ENCODE results near the gene CDH3.
"Not testable (repeated sequence)": the region's sequence is repeated elsewhere in the genome, so short reads cannot be mapped to it uniquely, and the experiment has no call there.

CDH3 gene

DNA sequence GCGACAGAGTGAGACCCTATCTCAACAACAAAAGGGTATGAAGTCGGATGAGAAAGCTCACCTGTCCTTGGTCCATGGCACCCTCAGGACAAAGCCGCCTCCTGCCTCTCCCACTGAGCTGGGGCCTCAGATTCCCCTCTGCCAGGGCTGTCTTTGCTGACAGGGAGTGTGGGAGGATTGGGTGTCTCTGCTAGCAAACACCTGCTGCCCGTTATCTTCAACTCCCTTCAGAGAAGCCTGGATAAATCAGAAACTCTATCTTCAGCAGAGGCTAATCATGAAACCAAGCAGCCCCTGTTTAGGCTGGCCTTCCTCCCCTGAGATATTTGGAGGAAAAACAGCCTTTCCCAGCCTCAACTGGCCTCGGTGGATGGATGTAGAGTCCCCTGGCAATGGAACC is 55.7 kb downstream of the CDH3 start:
- Mint-ChIP-seq H3K4me3 (no peak overlapping the region), H3K9me3 (no peaks in the 10 kb centered on the region), H3K27me3 (no peaks in the 10 kb centered on the region), H3K36me3 (no peaks in the 10 kb centered on the region), H3K27ac (no peak overlapping the region), H3K4me1 (no peaks in the 10 kb centered on the region)
- DNase-seq, result no peak
- CTCF ChIA-PET, result interaction anchor here (1.2 to 1.5 kb wide), 2 partner anchors 306 to 422 kb away, joined by 3 to 4 read pairs; no protein-coding TSS in a partner anchor

GRCh38 chr16:68704232-68704867 is 59.2 kb downstream of the CDH3 start:
- Mint-ChIP-seq H3K9me3 (no peaks in the 10 kb centered on the region), H3K36me3 (no peaks in the 10 kb centered on the region), H3K4me1 (no peaks in the 10 kb centered on the region), H3K27ac (no peak overlapping the region), H3K4me3 (no peak overlapping the region), H3K27me3 (no peaks in the 10 kb centered on the region)
- CTCF ChIA-PET, result interaction anchor here (0.6 to 2.0 kb wide), 5 partner anchors 18 to 393 kb away, joined by 3 to 9 read pairs (median 3); no protein-coding TSS in a partner anchor
- peak; percentile 71 for DNase-seq

DNA sequence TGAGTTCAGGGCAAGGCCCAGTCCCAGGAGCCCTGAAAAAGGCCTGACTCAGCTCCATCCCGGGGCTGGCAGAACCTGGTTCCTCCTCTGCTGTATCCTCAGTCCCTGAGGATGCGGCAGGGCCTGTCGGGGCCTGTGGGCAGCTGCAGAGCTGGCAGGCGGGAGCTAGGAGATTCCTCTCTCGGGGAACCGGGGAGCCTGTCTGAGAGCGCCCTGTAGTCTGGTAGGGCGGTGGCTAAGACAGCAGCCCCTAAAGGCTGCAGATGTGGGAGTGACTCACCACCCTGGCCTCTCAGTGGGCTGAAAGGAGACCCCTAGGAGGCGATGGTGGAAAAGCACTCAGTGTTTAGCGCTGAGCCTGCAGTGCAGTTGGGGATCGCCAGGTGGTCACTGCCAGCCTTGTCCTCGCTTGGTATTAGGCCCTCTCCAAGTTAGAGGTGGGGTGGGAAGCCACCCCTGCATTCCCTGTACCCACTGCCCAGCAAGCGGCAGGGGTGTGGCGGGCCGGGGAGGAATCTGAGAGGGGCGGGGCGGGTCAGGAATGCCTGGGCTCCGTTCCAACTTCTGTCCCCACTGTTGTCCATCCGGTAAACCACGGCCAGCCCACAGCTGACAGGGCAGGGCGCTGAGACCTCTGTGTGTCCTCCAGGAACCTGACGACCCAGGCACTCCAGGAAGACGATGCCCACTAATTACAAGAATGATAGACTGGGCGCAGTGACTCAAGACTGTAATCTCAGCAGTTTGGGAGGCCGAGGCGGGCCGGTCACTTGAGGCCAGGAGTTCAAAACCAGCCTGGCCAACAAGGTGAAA is 62.4 kb downstream of the CDH3 start:
- no peak overlapping the region for H3K27ac Mint-ChIP-seq
- no peaks in the 10 kb centered on the region for H3K36me3 Mint-ChIP-seq
- H3K27me3 Mint-ChIP-seq, result peaks cover 20% of the 10 kb centered on the region
- no peaks in the 10 kb centered on the region for H3K9me3 Mint-ChIP-seq
- peaks cover 5% of the 10 kb centered on the region for H3K4me1 Mint-ChIP-seq
- DNase-seq, result no peak
- H3K4me3 Mint-ChIP-seq, result no peak overlapping the region
- CTCF ChIA-PET, result interaction anchor here (1.4 kb wide), 1 partner anchor 93 kb away, joined by 5 read pairs; no protein-coding TSS in a partner anchor

DNA sequence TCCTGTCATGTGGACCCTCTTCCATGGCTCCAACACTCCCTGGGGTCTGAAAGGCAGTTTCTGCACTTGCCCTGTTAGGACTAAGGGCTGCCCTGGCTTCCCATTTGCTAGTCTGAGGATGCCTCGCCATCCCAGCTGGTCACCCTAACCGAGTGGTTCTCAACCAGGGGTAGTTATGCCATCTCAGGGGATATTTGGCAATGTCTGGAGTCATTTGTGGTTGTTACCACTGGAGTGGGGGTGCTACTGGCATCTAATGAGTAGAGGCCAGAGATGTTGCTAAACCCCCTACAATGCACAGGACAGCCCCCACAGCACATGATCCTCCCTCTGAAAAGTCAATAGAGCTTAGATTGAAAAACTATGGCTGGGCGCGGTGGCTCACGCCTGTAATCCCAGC is 65.1 kb downstream of the CDH3 start:
- H3K27me3 Mint-ChIP-seq, result peaks cover 20% of the 10 kb centered on the region
- H3K4me1 Mint-ChIP-seq, result peaks cover 5% of the 10 kb centered on the region
- DNase-seq, result no peak
- no peaks in the 10 kb centered on the region for H3K9me3 Mint-ChIP-seq
- CTCF ChIA-PET, result no interaction called here
- H3K4me3 Mint-ChIP-seq, result no peak overlapping the region
- no peak overlapping the region for H3K27ac Mint-ChIP-seq
- no peaks in the 10 kb centered on the region for H3K36me3 Mint-ChIP-seq

GRCh38 chr16:68711421-68712139 is 66.5 kb downstream of the CDH3 start:
- no peak overlapping the region for H3K27ac Mint-ChIP-seq
- peaks cover 20% of the 10 kb centered on the region for H3K27me3 Mint-ChIP-seq
- peaks cover 5% of the 10 kb centered on the region for H3K4me1 Mint-ChIP-seq
- CTCF ChIA-PET, result interaction anchor here (1.0 kb wide), 1 partner anchor 191 kb away, joined by 3 read pairs; no protein-coding TSS in a partner anchor
- H3K4me3 Mint-ChIP-seq, result no peak overlapping the region
- H3K36me3 Mint-ChIP-seq, result no peaks in the 10 kb centered on the region
- DNase-seq, result no peak
- H3K9me3 Mint-ChIP-seq, result no peaks in the 10 kb centered on the region

GRCh38 chr16:68713361-68713760 is 68.3 kb downstream of the CDH3 start:
- peaks cover 2% of the 10 kb centered on the region for H3K9me3 Mint-ChIP-seq
- DNase-seq, result no peak
- H3K4me1 Mint-ChIP-seq, result peaks cover 5% of the 10 kb centered on the region
- no peaks in the 10 kb centered on the region for H3K36me3 Mint-ChIP-seq
- H3K27me3 Mint-ChIP-seq, result peaks cover 20% of the 10 kb centered on the region
- H3K4me3 Mint-ChIP-seq, result no peak overlapping the region
- CTCF ChIA-PET, result no interaction called here
- no peak overlapping the region for H3K27ac Mint-ChIP-seq

DNA sequence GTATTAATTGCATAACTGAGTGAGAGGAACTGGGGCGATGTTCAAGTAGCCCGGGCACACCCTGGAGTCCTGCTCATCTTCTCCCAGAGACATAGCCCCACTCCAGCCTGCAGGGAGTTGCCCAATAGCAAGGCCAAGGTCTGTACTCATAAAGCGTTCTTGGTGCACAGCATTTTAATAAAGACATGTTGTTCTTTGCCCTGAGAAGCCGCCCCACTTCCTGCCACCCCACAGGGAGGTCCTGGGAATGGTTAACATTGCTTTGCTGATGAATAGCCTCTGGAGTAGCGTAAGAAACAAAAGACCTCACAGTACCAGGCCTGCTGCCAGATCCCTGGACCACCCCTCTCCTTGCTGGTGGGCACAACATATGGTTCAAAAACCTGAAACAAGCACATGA is 70.4 kb downstream of the CDH3 start:
- H3K9me3 Mint-ChIP-seq, result peaks cover 3% of the 10 kb centered on the region
- H3K27ac Mint-ChIP-seq, result no peak overlapping the region
- peaks cover 13% of the 10 kb centered on the region for H3K27me3 Mint-ChIP-seq
- DNase-seq, result no peak
- CTCF ChIA-PET, result no interaction called here
- H3K36me3 Mint-ChIP-seq, result peaks cover 1% of the 10 kb centered on the region
- no peak overlapping the region for H3K4me3 Mint-ChIP-seq
- peaks cover 11% of the 10 kb centered on the region for H3K4me1 Mint-ChIP-seq

DNA sequence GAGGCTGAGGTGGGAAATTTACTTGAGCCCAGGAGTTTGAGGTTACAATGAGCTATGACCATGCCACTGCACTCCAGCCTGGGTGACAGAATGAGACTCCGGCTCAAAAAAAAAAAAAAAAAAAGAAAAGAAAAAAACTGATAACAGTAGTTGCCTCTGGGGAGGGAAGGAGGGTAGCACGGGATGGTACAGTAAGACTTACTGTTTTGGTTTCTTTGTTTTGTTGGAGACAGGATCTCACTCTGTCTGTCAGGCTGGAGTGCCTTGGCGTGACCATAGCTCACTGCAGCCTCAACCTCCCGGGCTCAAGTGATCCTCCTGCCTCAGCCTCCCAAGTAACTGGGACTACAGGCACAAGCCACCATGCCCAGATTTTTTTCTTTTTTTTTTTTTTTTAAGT is 71.4 kb downstream of the CDH3 start:
- not testable (repeated sequence) for H3K27me3 Mint-ChIP-seq, H3K4me1 Mint-ChIP-seq, H3K4me3 Mint-ChIP-seq, H3K27ac Mint-ChIP-seq, DNase-seq, H3K9me3 Mint-ChIP-seq, H3K36me3 Mint-ChIP-seq
- CTCF ChIA-PET, result interaction anchor here (1.1 kb wide), 1 partner anchor 126 kb away, joined by 3 read pairs; no protein-coding TSS in a partner anchor

DNA sequence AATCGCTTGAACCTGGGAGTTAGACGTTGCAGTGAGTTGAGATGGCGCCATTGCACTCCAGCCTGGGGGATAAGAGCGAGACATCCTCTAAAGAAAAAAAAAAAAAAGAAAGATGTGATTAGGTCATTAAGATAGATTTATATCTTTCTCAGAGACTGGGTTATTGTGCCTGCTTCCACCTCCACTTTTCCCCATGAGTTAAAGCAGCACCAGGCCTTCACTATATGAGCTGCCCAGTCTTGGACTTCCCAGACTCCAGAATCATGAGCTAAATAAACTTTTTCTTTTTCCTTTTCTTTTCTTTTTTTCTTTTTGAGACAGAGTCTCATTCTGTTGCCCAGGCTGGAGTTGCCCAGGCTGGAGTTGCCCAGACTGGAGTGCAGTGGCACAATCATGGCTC is 72.6 kb downstream of the CDH3 start:
- H3K27ac Mint-ChIP-seq, result no peak overlapping the region
- peaks cover 6% of the 10 kb centered on the region for H3K4me1 Mint-ChIP-seq
- H3K36me3 Mint-ChIP-seq, result peaks cover 1% of the 10 kb centered on the region
- DNase-seq, result no peak
- peaks cover 3% of the 10 kb centered on the region for H3K9me3 Mint-ChIP-seq
- H3K4me3 Mint-ChIP-seq, result no peak overlapping the region
- H3K27me3 Mint-ChIP-seq, result no peaks in the 10 kb centered on the region
- CTCF ChIA-PET, result interaction anchor here (1.7 kb wide), 1 partner anchor 83 kb away, joined by 6 read pairs; no protein-coding TSS in a partner anchor

DNA sequence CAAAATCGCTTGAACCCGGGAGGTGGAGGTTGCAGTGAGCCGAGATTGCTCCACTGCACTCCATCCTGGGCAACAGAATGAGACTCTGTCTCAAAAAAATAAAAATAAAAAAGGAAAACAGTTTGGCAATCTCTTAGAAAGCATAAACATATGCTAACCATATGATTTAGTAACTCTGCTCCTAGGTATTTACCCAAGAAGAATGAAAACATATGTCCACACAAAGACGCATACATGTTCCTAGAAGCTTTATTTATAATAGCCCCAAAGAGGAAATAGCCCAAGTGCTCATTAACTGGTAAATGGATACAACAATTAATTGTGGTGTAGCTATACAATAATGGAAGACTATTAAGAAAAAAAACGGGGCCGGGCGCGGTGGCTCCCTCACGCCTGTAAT is 73.5 kb downstream of the CDH3 start:
- no peaks in the 10 kb centered on the region for H3K27me3 Mint-ChIP-seq
- peaks cover 6% of the 10 kb centered on the region for H3K4me1 Mint-ChIP-seq
- H3K9me3 Mint-ChIP-seq, result peaks cover 3% of the 10 kb centered on the region
- H3K27ac Mint-ChIP-seq, result no peak overlapping the region
- no peak overlapping the region for H3K4me3 Mint-ChIP-seq
- no peak for DNase-seq
- peaks cover 1% of the 10 kb centered on the region for H3K36me3 Mint-ChIP-seq
- CTCF ChIA-PET, result interaction anchor here (1.7 kb wide), 1 partner anchor 82 kb away, joined by 6 read pairs; no protein-coding TSS in a partner anchor

- Mint-ChIP-seq H3K27ac (no peak overlapping the region), H3K36me3 (peaks cover 1% of the 10 kb centered on the region), H3K9me3 (peaks cover 3% of the 10 kb centered on the region), H3K4me3 (no peak overlapping the region), H3K4me1 (peaks cover 6% of the 10 kb centered on the region), H3K27me3 (no peaks in the 10 kb centered on the region)
- DNase-seq, result no peak
- CTCF ChIA-PET, result no interaction called here
These were observed 74.9 kb downstream of the CDH3 start for GRCh38 chr16:68719993-68720489.

DNA sequence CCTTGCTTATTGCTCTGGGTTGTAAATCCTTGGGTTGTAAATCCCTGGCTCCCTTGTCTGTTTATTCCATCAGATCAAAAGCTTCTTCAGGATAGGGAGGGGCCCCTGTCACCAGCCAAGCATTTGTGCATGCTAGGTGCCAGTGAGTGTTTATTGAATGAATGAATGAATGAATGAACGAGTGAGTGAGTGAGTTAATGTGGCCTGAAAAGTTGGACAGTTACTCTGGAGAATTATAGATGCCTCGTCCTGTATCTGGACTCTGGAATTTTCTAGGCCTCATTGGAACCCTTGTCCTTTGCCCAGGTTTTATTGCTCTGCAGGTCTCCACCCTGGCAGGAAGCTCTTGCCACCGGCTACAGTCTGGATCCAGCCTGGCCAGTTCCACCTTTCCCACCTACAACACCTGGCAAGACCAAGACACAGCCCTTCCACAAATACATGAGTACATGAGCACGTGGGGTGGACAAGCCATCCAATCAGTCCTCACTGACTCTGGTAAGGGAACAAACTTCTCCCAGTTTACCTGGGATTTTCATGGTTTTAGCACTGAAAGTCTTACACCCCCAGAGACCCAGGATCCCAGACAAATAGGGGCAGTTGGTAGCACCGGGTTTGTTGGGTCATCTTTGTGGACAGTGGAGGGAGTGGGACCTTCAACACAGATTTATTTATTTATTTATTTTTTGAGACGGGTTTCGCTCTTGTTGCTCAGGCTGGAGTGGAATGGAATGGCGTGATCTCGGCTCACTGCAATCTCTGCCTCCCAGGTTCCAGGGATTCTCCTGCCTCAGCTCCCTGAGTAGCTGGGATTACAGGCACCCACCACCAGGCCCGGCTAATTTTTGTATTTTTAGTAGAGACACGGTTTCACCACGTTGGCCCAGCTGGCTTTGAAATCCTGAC is 77.3 kb downstream of the CDH3 start:
- H3K4me3 Mint-ChIP-seq, result no peak overlapping the region
- peaks cover 1% of the 10 kb centered on the region for H3K9me3 Mint-ChIP-seq
- H3K27ac Mint-ChIP-seq, result no peak overlapping the region

GRCh38 chr16:68724797-68725196 is 79.7 kb downstream of the CDH3 start:
- Mint-ChIP-seq H3K9me3 (no peaks in the 10 kb centered on the region), H3K27me3 (peaks cover 6% of the 10 kb centered on the region), H3K36me3 (no peaks in the 10 kb centered on the region), H3K27ac (no peak overlapping the region), H3K4me3 (no peak overlapping the region), H3K4me1 (peaks cover 4% of the 10 kb centered on the region)
- CTCF ChIA-PET, result no interaction called here
- no peak for DNase-seq

More for the DNA sequence above, 77.3 kb downstream of the CDH3 start:
- peaks cover 6% of the 10 kb centered on the region for H3K27me3 Mint-ChIP-seq
- peaks cover 6% of the 10 kb centered on the region for H3K4me1 Mint-ChIP-seq
- no peak for DNase-seq
- CTCF ChIA-PET, result interaction anchor here (0.6 to 1.2 kb wide), 2 partner anchors 8 to 17 kb away, joined by 3 read pairs; no protein-coding TSS in a partner anchor
- H3K36me3 Mint-ChIP-seq, result peaks cover 1% of the 10 kb centered on the region

All from activated naive CD4-positive, alpha-beta T cell treated with anti-CD3 and anti-CD28 coated beads, Interleukin-2, amount 10 ng/mL, durations not matched to agents 7 days and 5 days (primary cell).